Lower leg skin (tissue), 3 donors: ENCODE measurements around the gene VPS16.

Source experiments
- CTCF ChIP-seq, 3 donors: fragments of 450-650 bp; IDR thresholded peaks; one replicate each; pipeline ENCODE4 v1.5.1; 2016; ENCODE audit warnings: antibody characterized with exemption in 3 of 3, mild to moderate bottlenecking in 3 of 3, moderate library complexity in 2 of 3
- POLR2A ChIP-seq, 2 donors: fragments of 450-650 bp; IDR thresholded peaks; one replicate each; pipeline ENCODE4 v1.6.1; 2016 to 2017; ENCODE audit warnings: antibody characterized with exemption in 2 of 2, mild to moderate bottlenecking in 1 of 2, moderate library complexity in 1 of 2

- no peak for TF ChIP-seq CTCF (IDR thresholded peaks at IDR 0.05)
- no peak for TF ChIP-seq POLR2A (IDR thresholded peaks at IDR 0.05)
Observed at GRCh38 chr20:2794866-2795447, 45.6 kb upstream of the VPS16 start.
